Neural cell (in vitro differentiated cells): ENCODE data around the gene ZP2. TPM values are rescaled to one million over a fixed set of nuclear protein-coding genes. Genes with fewer than 3 reads are reported as not detected.

ENCODE experiments used
- H2AFZ ChIP-seq: fragments of 200-600, 300-800 bp; sonication (generic), shearing (Covaris generic); 2 replicates; pipeline ENCODE4 v1.6.0; 2014; ENCODE audit warnings: low read depth, mild to moderate bottlenecking, antibody characterized with exemption, low read length, moderate library complexity
- H3F3A ChIP-seq: fragments of 200-600 bp; shearing (Covaris generic); 2 replicates; pipeline ENCODE4 v1.6.1; 2016; ENCODE audit warnings: mild to moderate bottlenecking, moderate library complexity, mixed read lengths, antibody characterized with exemption, low read length; ENCODE audit not compliant: insufficient read depth, poor library complexity, severe bottlenecking
- H3K27ac ChIP-seq: fragments of 200-600, 300-800 bp; sonication (generic), shearing (Covaris generic); 2 replicates; pipeline ENCODE4 v1.5.1; 2014; ENCODE audit warnings: mild to moderate bottlenecking, low read length, moderate library complexity
- H3K27me3 ChIP-seq: fragments of 300-800, 200-600 bp; sonication (generic), shearing (Covaris generic); 2 replicates; pipeline ENCODE4 v1.6.0; 2014; ENCODE audit warnings: mild to moderate bottlenecking, low read depth, low read length, moderate library complexity; ENCODE audit not compliant: insufficient read depth
- H3K36me3 ChIP-seq: fragments of 300-800, 200-600 bp; sonication (generic), shearing (Covaris generic); 2 replicates; pipeline ENCODE4 v1.5.1; 2014; ENCODE audit warnings: mild to moderate bottlenecking, antibody characterized with exemption, low read length, moderate library complexity; ENCODE audit not compliant: insufficient read depth
- H3K4me2 ChIP-seq: fragments of 300-800, 200-600 bp; sonication (generic), shearing (Covaris generic); 2 replicates; pipeline ENCODE4 v1.6.0; 2014; ENCODE audit warnings: mild to moderate bottlenecking, low read length
- H3K4me3 ChIP-seq: fragments of 300-800, 200-600 bp; sonication (generic), shearing (Covaris generic); 2 replicates; pipeline ENCODE4 v1.5.1; 2014; ENCODE audit warnings: mild to moderate bottlenecking, low read length, moderate library complexity
- H3K79me2 ChIP-seq: fragments of 200-600 bp; shearing (Covaris generic); replicated peaks from 2 replicates; pipeline ENCODE4 v1.6.0; 2014; ENCODE audit warnings: mild to moderate bottlenecking, low read length, moderate library complexity; ENCODE audit not compliant: insufficient read depth
- H3K9ac ChIP-seq: fragments of 300-800, 200-600 bp; sonication (generic), shearing (Covaris generic); 2 replicates; pipeline ENCODE4 v1.6.1; 2016; ENCODE audit warnings: mild to moderate bottlenecking, low read length, mixed read lengths
- H3K9me2 ChIP-seq: fragments of 200-600 bp; shearing (Covaris generic); 2 replicates; pipeline ENCODE4 v1.6.1; 2016; ENCODE audit warnings: mild to moderate bottlenecking, low read length, mixed read lengths; ENCODE audit not compliant: insufficient read depth
- H3K9me3 ChIP-seq: fragments of 200-600, 300-800 bp; sonication (generic), shearing (Covaris generic); 2 replicates; pipeline ENCODE4 v1.6.1; 2016; ENCODE audit warnings: mild to moderate bottlenecking, mixed run types, low read length, moderate library complexity, mixed read lengths
- H4K20me1 ChIP-seq: fragments of 200-600 bp; shearing (Covaris generic); 2 replicates; pipeline ENCODE4 v1.6.1; 2016; ENCODE audit warnings: mild to moderate bottlenecking, mixed run types; ENCODE audit not compliant: insufficient read depth
- CTCF ChIP-seq: fragments of 450-650 bp; IDR thresholded peaks from 2 replicates; pipeline ENCODE4 v1.5.1; 2014; ENCODE audit warnings: antibody characterized with exemption, mild to moderate bottlenecking, moderate library complexity; ENCODE audit not compliant: poor library complexity, severe bottlenecking
- EP300 ChIP-seq: fragments of 450-650 bp; conservative IDR thresholded peaks from 2 replicates; pipeline ENCODE4 v1.6.1; 2014; ENCODE audit warnings: antibody characterized with exemption, mild to moderate bottlenecking, moderate library complexity; ENCODE audit not compliant: poor library complexity, severe bottlenecking
- EZH2 ChIP-seq: fragments of 200-600, 300-800 bp; shearing (Covaris generic), sonication (generic); IDR thresholded peaks from 2 replicates; pipeline ENCODE4 v1.6.1; 2014; ENCODE audit warnings: antibody characterized with exemption, low read length, borderline replicate concordance, mild to moderate bottlenecking; ENCODE audit not compliant: insufficient read depth, poor library complexity, severe bottlenecking
- MXI1 ChIP-seq: fragments of 450-650 bp; conservative IDR thresholded peaks from 2 replicates; pipeline ENCODE4 v1.6.1; 2014; ENCODE audit warnings: antibody characterized with exemption, mild to moderate bottlenecking; ENCODE audit not compliant: poor library complexity, severe bottlenecking
- POLR2AphosphoS5 ChIP-seq: IDR thresholded peaks from 2 replicates; pipeline ENCODE4 v1.6.1; 2012
- RAD21 ChIP-seq: fragments of 450-650 bp; conservative IDR thresholded peaks from 2 replicates; pipeline ENCODE4 v1.6.1; 2014; ENCODE audit warnings: antibody characterized with exemption, mild to moderate bottlenecking, moderate library complexity
- SMC3 ChIP-seq: fragments of 450-650 bp; conservative IDR thresholded peaks from 2 replicates; pipeline ENCODE4 v1.6.1; 2014; ENCODE audit warnings: antibody characterized with exemption, mild to moderate bottlenecking, moderate library complexity; ENCODE audit not compliant: poor library complexity
- TAF1 ChIP-seq: IDR thresholded peaks from 2 replicates; pipeline ENCODE4 v1.6.1; 2012; ENCODE audit warnings: low read depth
- polyA plus RNA-seq: library from polyadenylated mRNA; depleted of rRNA; stranded (reverse); fragments of >200 nt; gene quantifications from 2 replicates; pipeline ENCODE4 v1.2.3, GENCODE V29; 2014
- TF ChIP-seq, protein P1 (sequence below): IDR thresholded peaks from 2 replicates; pipeline ENCODE4 v1.6.1; 2012; ENCODE audit warnings: borderline replicate concordance

The ZP2 gene
- polyA plus RNA-seq, 1 donor from 2014 or later = not detected

GRCh38 chr16:21256636-21257035 lies 45.3 kb upstream of the ZP2 start:
- Histone ChIP-seq H2AFZ (no peak overlapping the region), H4K20me1 (no peaks in the 10 kb centered on the region), H3K9me2 (no peaks in the 10 kb centered on the region), H3K79me2 (no peaks in the 10 kb centered on the region), H3K4me2 (no peak overlapping the region), H3K27ac (no peak overlapping the region), H3K9ac (no peak overlapping the region), H3K4me3 (no peak overlapping the region), H3K9me3 (no peaks in the 10 kb centered on the region), H3K36me3 (no peaks in the 10 kb centered on the region), H3K27me3 (no peaks in the 10 kb centered on the region), H3F3A (no peaks in the 10 kb centered on the region)
- TF ChIP-seq, protein P1, sequence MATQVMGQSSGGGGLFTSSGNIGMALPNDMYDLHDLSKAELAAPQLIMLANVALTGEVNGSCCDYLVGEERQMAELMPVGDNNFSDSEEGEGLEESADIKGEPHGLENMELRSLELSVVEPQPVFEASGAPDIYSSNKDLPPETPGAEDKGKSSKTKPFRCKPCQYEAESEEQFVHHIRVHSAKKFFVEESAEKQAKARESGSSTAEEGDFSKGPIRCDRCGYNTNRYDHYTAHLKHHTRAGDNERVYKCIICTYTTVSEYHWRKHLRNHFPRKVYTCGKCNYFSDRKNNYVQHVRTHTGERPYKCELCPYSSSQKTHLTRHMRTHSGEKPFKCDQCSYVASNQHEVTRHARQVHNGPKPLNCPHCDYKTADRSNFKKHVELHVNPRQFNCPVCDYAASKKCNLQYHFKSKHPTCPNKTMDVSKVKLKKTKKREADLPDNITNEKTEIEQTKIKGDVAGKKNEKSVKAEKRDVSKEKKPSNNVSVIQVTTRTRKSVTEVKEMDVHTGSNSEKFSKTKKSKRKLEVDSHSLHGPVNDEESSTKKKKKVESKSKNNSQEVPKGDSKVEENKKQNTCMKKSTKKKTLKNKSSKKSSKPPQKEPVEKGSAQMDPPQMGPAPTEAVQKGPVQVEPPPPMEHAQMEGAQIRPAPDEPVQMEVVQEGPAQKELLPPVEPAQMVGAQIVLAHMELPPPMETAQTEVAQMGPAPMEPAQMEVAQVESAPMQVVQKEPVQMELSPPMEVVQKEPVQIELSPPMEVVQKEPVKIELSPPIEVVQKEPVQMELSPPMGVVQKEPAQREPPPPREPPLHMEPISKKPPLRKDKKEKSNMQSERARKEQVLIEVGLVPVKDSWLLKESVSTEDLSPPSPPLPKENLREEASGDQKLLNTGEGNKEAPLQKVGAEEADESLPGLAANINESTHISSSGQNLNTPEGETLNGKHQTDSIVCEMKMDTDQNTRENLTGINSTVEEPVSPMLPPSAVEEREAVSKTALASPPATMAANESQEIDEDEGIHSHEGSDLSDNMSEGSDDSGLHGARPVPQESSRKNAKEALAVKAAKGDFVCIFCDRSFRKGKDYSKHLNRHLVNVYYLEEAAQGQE = no peak
- TF ChIP-seq MXI1 = no peak
- TF ChIP-seq EP300 = no peak
- TF ChIP-seq RAD21 = no peak
- no peak for TF ChIP-seq SMC3
- no peak for TF ChIP-seq CTCF
- TF ChIP-seq TAF1 = no peak
- no peak for TF ChIP-seq EZH2
- TF ChIP-seq POLR2AphosphoS5 = no peak

- Histone ChIP-seq H3K79me2 (no peaks in the 10 kb centered on the region), H3K4me3 (no peak overlapping the region), H4K20me1 (no peaks in the 10 kb centered on the region), H3K9me2 (no peaks in the 10 kb centered on the region), H3K9ac (no peak overlapping the region), H2AFZ (no peak overlapping the region), H3K9me3 (no peaks in the 10 kb centered on the region), H3K27ac (no peak overlapping the region), H3K27me3 (no peaks in the 10 kb centered on the region), H3F3A (no peaks in the 10 kb centered on the region), H3K36me3 (no peaks in the 10 kb centered on the region), H3K4me2 (no peak overlapping the region)
- TF ChIP-seq RAD21 = no peak
- no peak for TF ChIP-seq EZH2
- no peak for TF ChIP-seq SMC3
- no peak for TF ChIP-seq POLR2AphosphoS5
- TF ChIP-seq, protein P1 = no peak
- no peak for TF ChIP-seq TAF1
- TF ChIP-seq CTCF = no peak
These were observed 42.1 kb upstream of the ZP2 start for GRCh38 chr16:21253470-21253869.
